Small intestine (tissue), 7 donors: ENCODE measurements around the gene DCC. TPM values are rescaled to one million over a fixed set of nuclear protein-coding genes. Genes with fewer than 3 reads are reported as not detected.

ENCODE experiments used
- DNase-seq, 2 donors: peaks; one replicate each; pipeline versions ENCODE4 v3.0.0 to v3.0.0-alpha.2; 2013
- FAIRE-seq: peaks from 2 replicates; lab custom pipeline; 2012; peaks lifted over from hg19 to GRCh38; lab: Jason Lieb, UNC
- H3K27ac ChIP-seq, 3 donors: one replicate each; pipeline ENCODE4 v1.5.1; 2013; ENCODE audit warnings: low read length in 2 of 3, mild to moderate bottlenecking in 2 of 3, control low read depth in 1 of 3, inconsistent platforms in 1 of 3, low read depth in 1 of 3, moderate library complexity in 1 of 3
- H3K27me3 ChIP-seq, 3 donors: one replicate each; pipeline ENCODE4 v1.6.1; 2013; ENCODE audit warnings: low read length in 3 of 3, inconsistent platforms in 1 of 3; ENCODE audit not compliant: control insufficient read depth in 3 of 3, insufficient read depth in 3 of 3
- H3K36me3 ChIP-seq, 3 donors: one replicate each; pipeline ENCODE4 v1.6.1; 2013; ENCODE audit warnings: low read length in 3 of 3, inconsistent platforms in 1 of 3, low read depth in 1 of 3, mild to moderate bottlenecking in 1 of 3, moderate library complexity in 1 of 3; ENCODE audit not compliant: control insufficient read depth in 3 of 3, insufficient read depth in 2 of 3
- H3K4me1 ChIP-seq, 3 donors: one replicate each; pipeline ENCODE4 v1.6.1; 2013; ENCODE audit warnings: low read length in 2 of 3, inconsistent platforms in 1 of 3, low read depth in 1 of 3, mild to moderate bottlenecking in 1 of 3, moderate library complexity in 1 of 3; ENCODE audit not compliant: control insufficient read depth in 3 of 3, insufficient read depth in 2 of 3
- H3K4me3 ChIP-seq, 3 donors: one replicate each; pipeline ENCODE4 v1.5.1; 2013; ENCODE audit warnings: low read length in 3 of 3, control low read depth in 1 of 3, inconsistent platforms in 1 of 3, low read depth in 1 of 3, mild to moderate bottlenecking in 1 of 3, moderate library complexity in 1 of 3
- H3K9me3 ChIP-seq, 2 donors: one replicate each; pipeline ENCODE4 v1.6.1; 2013; ENCODE audit warnings: low read depth in 1 of 2, low read length in 1 of 2; ENCODE audit not compliant: control insufficient read depth in 2 of 2, insufficient read depth in 1 of 2
- WGBS, 3 donors: extraction: QIAGEN DNeasy Blood & Tissue Kit; methylation state at CpG; one replicate each; pipeline ENCODE4 v1.1.7; 2013; 5-methylcytosine and 5-hydroxymethylcytosine counted together
- polyA plus RNA-seq, 4 donors: library from polyadenylated mRNA; stranded (reverse) in 3 of 4; unstranded in 1 of 4; fragments of 200-250 nt in 3 of 4; fragments of 120-200 nt in 1 of 4; gene quantifications; one replicate each; pipeline versions ENCODE4 v1.2.1 to v1.2.3, GENCODE V29; 2013
- donor health status: healthy with polysubstance abuse.
- donor health status: control.
- donor health status: control.
- donor health status: Bipolar disorder and iron deficiency.
- donor health status: healthy.

DCC gene
- polyA plus RNA-seq, 4 donors, result 0.03 to 0.30 TPM; not detected in 2

GRCh38 chr18:52748343-52748742 is 408.3 kb downstream of the DCC start:
- DNase-seq, result no peak
- WGBS, 3 donors, result 81 to 90% (median 82%) methylated on average over 8 of the region's 8 CpGs
- H3K27ac ChIP-seq, result no peak overlapping the region
- no peaks in the 10 kb centered on the region for H3K36me3 ChIP-seq
- no peak overlapping the region for H3K4me3 ChIP-seq
- H3K9me3 ChIP-seq, result no peaks in the 10 kb centered on the region
- H3K27me3 ChIP-seq, result no peaks in the 10 kb centered on the region
- no peak for FAIRE-seq
- no peaks in the 10 kb centered on the region for H3K4me1 ChIP-seq

GRCh38 chr18:52749542-52749941 is 409.5 kb downstream of the DCC start:
- H3K4me3 ChIP-seq, result no peak overlapping the region
- 75 to 90% (median 84%) methylated on average over 1 of the region's 1 CpG for WGBS, 3 donors
- no peaks in the 10 kb centered on the region for H3K36me3 ChIP-seq
- FAIRE-seq (no peak), DNase-seq (no peak)
- H3K9me3 ChIP-seq, result no peaks in the 10 kb centered on the region
- no peaks in the 10 kb centered on the region for H3K27me3 ChIP-seq
- no peak overlapping the region for H3K27ac ChIP-seq
- no peaks in the 10 kb centered on the region for H3K4me1 ChIP-seq

- FAIRE-seq (no peak), DNase-seq (no peak)
- Histone ChIP-seq H3K4me1 (no peaks in the 10 kb centered on the region), H3K27ac (no peak overlapping the region), H3K9me3 (no peaks in the 10 kb centered on the region), H3K36me3 (no peaks in the 10 kb centered on the region), H3K4me3 (no peak overlapping the region), H3K27me3 (no peaks in the 10 kb centered on the region)
- 42 to 48% (median 43%) methylated on average over 2 of the region's 2 CpGs for WGBS, 3 donors
These were observed 411.0 kb downstream of the DCC start for GRCh38 chr18:52750995-52751394.

- no peaks in the 10 kb centered on the region for H3K36me3 ChIP-seq
- no peaks in the 10 kb centered on the region for H3K9me3 ChIP-seq
- no peak overlapping the region for H3K4me3 ChIP-seq
- no peaks in the 10 kb centered on the region for H3K27me3 ChIP-seq
- 48 to 53% (median 49%) methylated on average over 3 of the region's 3 CpGs for WGBS, 3 donors
- H3K27ac ChIP-seq, result no peak overlapping the region
- no peak for FAIRE-seq
- no peaks in the 10 kb centered on the region for H3K4me1 ChIP-seq
- peak in 1 of 2 donors; percentile 5 for DNase-seq
These were observed 424.3 kb downstream of the DCC start for GRCh38 chr18:52764316-52764715.

GRCh38 chr18:52766002-52766545 is 426.1 kb downstream of the DCC start:
- H3K9me3 ChIP-seq, result no peaks in the 10 kb centered on the region
- H3K36me3 ChIP-seq, result no peaks in the 10 kb centered on the region
- H3K4me3 ChIP-seq, result no peak overlapping the region
- 81 to 84% (median 83%) methylated on average over 9 of the region's 9 CpGs for WGBS, 3 donors
- FAIRE-seq, result no peak
- DNase-seq, result no peak
- H3K27ac ChIP-seq, result no peak overlapping the region
- no peaks in the 10 kb centered on the region for H3K27me3 ChIP-seq
- no peaks in the 10 kb centered on the region for H3K4me1 ChIP-seq

- no peaks in the 10 kb centered on the region for H3K36me3 ChIP-seq
- DNase-seq (peak in 1 of 2 donors; percentile 3), FAIRE-seq (no peak)
- no peaks in the 10 kb centered on the region for H3K9me3 ChIP-seq
- no peaks in the 10 kb centered on the region for H3K4me1 ChIP-seq
- H3K27me3 ChIP-seq, result no peaks in the 10 kb centered on the region
- WGBS, 3 donors, result 35 to 70% (median 42%) methylated on average over 5 of the region's 5 CpGs
- no peak overlapping the region for H3K27ac ChIP-seq
- no peak overlapping the region for H3K4me3 ChIP-seq
These were observed 441.1 kb downstream of the DCC start for GRCh38 chr18:52781113-52781512.

- Histone ChIP-seq H3K27me3 (no peaks in the 10 kb centered on the region), H3K4me1 (no peaks in the 10 kb centered on the region), H3K4me3 (no peak overlapping the region), H3K27ac (no peak overlapping the region), H3K36me3 (no peaks in the 10 kb centered on the region), H3K9me3 (peaks cover 0 to 30% of the 10 kb centered on the region in 2 donors)
- WGBS, 3 donors, result 18 to 46% (median 29%) methylated on average over 2 of the region's 2 CpGs
- DNase-seq (no peak), FAIRE-seq (no peak)
These were observed 451.3 kb downstream of the DCC start for GRCh38 chr18:52791321-52791720.

GRCh38 chr18:52812834-52813233 is 472.8 kb downstream of the DCC start:
- Histone ChIP-seq H3K27ac (no peak overlapping the region), H3K36me3 (no peaks in the 10 kb centered on the region), H3K4me1 (peaks cover 0 to 14% (median 0%) of the 10 kb centered on the region in 3 donors), H3K9me3 (peaks cover 0 to 4% of the 10 kb centered on the region in 2 donors), H3K4me3 (no peak overlapping the region), H3K27me3 (no peaks in the 10 kb centered on the region)
- no peak for DNase-seq
- WGBS, 3 donors, result 84 to 96% (median 88%) methylated on average over 1 of the region's 1 CpG
- FAIRE-seq, result no peak
